ENCODE measurements around the gene PTF1A.

The PTF1A gene

DNA sequence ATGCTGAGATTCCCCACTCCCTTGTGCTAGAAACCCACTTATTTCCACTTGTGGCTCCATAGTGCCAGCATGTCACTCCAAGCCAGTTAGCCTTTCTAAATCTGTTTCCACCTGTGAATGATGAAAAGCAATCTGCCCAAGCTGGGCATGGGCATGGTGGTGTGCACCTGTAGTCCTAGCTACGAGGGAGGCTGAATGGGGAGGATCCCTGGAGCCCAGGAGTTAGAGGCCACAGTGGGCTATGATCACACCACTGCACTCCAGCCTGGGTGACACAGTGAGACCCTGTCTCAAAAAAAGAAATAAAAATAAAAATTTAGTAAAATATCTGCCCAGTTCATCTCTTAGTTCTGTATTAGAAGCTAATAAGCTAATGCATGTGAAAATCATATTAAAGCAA is 5.0 kb upstream of the PTF1A start:
- no peak for DNase-seq (ENCODE audit: low read depth)

DNA sequence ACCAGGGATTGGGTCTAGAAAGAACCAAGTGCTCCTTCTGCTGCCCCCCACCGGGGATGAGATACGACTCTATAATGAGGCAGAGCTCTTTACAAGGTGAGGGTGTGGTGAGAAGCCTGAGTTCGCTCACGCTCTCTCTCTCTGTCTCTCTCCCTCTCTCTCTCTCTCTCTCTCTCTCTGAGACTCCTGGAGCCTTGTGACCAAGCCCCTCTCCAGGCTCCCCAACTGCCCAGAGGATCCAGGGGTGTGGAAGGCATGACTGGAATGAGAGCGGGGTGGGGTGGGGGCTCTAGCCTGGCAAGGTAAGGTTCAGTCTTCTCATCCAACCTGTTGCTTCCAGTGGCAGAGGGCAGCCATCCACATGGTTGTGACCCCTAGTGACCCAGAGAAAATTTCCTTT is 3.1 kb upstream of the PTF1A start:
- no peak for DNase-seq (ENCODE audit: low read depth)

- DNase-seq (ENCODE audit: low read depth), result no peak
Measured at GRCh38 chr10:23190872-23191763, 994 bp upstream of the PTF1A start.

DNA sequence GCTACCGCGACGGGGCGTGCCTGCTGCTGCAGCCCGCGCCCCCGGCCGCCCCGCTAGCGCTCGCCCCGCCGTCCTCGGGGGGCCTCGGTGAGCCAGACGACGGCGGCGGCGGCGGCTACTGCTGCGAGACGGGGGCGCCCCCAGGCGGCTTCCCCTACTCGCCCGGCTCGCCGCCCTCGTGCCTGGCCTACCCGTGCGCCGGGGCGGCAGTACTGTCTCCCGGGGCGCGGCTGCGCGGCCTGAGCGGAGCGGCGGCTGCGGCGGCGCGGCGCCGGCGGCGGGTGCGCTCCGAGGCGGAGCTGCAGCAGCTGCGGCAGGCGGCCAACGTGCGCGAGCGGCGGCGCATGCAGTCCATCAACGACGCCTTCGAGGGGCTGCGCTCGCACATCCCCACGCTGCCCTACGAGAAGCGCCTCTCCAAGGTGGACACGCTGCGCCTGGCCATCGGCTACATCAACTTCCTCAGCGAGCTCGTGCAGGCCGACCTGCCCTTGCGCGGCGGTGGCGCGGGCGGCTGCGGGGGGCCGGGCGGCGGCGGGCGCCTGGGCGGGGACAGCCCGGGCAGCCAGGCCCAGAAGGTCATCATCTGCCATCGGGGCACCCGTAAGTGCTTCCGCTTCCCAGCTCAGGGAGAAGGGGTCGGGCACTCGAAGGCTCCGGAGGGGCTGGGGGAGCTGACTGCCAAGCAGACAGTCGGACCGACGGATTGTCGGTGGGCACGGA is 761 bp downstream of the PTF1A start:
- DNase-seq (ENCODE audit: low read depth), result no peak

DNA sequence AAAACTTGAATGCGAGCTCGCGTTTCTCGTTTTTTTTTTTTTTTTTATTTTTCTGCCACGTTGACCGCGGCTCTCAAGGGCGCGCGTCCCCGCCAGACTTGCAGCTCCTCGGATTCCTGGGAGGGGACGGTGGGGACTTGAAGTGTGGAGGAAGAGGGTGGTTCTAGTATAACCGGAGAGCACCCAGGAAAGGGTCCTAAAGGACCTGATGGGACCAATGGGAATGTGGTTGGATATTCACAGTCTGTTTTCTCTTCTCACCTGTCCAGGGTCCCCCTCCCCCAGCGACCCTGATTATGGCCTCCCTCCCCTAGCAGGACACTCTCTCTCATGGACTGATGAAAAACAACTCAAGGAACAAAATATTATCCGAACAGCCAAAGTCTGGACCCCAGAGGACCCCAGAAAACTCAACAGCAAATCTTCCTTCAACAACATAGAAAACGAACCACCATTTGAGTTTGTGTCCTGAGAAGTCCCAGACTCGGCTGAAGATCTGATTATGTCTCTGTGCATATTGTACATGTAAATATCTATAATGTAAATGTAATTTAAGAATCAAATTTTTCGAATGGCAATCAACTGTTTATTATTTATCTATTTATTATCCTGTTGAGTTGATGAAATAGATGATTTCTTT is 1.4 kb downstream of the PTF1A start:
- DNase-seq (ENCODE audit: low read depth), result no peak

DNA sequence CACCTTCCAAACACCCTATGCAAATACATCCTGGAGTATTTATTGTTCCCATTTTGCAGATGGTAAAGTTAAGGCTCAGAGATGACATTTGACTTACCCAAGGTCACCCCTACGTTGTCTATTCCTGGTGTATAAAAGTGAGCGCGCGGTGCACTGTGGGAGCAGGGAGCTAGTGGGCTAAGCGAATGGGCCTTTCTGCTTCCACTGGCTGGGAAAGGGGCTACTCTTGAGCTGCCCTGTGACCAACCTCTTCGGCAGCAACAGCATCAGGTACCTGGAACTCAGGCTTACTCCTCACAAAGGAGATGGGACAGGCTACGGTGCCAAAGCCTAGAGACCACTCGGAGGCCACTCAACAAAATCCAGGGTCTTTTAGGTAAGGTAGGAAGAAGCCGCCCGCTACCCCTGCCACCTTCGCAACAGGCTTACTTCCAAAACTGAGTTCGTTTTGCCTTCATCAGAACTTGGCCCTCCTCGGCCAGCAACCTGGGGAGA is 2.4 kb downstream of the PTF1A start:
- DNase-seq (ENCODE audit: low read depth), result no peak

DNA sequence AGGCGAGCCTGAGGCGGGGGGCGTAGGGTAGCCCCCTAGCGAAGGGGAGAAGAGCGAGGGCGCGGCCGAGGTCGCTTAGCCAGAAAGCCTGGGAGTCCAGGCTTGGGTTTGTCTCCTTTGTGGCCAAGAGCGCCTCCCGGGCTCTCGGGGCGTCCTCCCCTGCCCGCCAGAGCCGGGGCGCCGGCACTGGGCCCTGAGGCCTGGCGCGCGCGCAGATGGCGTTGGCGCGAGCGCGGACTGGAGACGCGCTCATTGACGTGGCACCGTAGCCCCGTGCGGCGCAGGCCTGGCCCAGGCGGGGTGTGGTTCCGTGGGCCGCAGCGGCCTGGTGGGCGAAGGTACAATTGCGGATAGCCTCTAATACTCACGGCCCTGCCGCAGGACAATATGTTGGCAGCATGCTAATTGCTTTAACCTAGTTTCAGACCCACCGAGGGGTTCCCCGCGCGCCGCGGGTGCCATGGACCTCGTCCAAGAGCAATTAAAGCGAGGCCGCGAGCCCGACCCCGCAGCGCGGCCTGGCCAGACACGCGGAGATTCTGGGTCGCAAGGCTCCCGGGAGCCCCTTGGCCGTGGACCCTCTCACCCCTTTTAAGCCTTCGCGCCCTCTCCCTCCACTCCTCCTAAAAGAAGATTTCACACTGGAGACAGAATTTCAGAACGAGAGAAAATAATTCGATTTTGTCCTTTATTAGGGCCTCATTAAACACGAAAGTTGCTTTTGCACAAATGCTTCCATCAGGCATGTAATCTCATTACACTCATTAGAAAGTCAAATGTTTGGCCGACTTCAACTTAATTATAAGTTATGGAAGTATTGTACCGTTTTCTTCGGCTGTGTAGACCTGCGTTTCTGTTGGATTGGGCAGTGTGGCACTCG is 3.1 kb downstream of the PTF1A start:
- no peak for DNase-seq (ENCODE audit: low read depth)

DNA sequence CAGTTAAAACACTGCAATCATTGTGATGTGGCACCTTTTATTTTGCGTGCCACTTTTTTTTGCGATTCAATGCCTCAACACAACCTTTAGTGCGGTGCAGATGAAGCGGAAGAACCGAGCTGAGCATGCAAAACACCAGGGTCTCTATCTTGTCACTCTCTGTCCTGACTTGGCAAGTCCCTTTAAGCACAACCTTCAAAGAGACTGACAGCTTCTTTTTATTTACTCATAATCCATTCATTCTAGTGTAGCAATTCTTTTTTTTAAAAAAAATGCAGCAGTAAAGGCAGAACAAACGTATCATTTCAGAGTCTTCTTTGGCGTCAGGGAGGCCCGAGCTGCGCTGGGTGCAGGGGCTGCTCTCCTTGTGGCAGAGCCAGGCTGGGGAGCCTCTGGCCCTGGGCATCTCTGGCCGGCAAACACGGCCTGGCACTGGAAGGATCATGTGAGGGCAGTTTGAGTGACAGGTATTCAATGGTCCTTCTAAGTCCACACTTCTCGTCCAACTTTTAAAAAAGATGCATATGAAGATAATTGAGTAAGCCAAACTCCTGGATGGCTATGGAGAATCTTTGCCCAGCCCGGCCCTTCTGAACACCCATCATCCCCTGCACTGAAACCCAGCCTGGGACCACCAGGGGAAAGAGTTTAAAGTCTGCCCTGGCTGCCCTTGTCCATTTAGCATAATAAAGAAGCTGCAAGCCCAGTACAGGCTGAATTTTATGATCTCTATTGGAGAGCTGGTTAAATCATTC is 3.9 kb downstream of the PTF1A start:
- no peak for DNase-seq (ENCODE audit: low read depth)

- DNase-seq (ENCODE audit: low read depth), result no peak
Measured at GRCh38 chr10:23196915-23197314, 4.8 kb downstream of the PTF1A start.

DNA sequence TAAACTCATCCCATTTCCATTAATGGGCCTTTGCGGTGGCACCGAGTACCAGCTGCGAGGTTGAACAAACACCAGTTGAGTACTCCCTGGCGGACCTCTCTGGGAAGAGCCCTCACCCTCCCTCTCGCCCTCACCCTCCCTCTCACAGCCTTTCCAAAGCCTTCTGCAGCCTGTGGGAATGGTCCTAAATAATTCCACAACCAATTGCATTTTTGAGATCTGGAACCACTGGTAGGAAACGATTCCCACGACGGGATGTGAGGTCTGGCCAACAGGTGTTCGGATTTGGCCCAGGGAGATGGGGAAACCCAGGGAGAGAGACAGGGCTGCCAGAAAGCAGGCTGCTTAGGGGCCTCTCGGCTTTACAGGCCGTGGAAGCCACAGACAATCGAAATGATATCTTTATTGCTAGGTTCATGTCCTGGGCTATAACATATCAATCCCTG is 5.3 kb downstream of the PTF1A start:
- DNase-seq (ENCODE audit: low read depth), result no peak

- no peak for DNase-seq (ENCODE audit: low read depth)
Measured at GRCh38 chr10:23198610-23198939, 6.5 kb downstream of the PTF1A start.

DNA sequence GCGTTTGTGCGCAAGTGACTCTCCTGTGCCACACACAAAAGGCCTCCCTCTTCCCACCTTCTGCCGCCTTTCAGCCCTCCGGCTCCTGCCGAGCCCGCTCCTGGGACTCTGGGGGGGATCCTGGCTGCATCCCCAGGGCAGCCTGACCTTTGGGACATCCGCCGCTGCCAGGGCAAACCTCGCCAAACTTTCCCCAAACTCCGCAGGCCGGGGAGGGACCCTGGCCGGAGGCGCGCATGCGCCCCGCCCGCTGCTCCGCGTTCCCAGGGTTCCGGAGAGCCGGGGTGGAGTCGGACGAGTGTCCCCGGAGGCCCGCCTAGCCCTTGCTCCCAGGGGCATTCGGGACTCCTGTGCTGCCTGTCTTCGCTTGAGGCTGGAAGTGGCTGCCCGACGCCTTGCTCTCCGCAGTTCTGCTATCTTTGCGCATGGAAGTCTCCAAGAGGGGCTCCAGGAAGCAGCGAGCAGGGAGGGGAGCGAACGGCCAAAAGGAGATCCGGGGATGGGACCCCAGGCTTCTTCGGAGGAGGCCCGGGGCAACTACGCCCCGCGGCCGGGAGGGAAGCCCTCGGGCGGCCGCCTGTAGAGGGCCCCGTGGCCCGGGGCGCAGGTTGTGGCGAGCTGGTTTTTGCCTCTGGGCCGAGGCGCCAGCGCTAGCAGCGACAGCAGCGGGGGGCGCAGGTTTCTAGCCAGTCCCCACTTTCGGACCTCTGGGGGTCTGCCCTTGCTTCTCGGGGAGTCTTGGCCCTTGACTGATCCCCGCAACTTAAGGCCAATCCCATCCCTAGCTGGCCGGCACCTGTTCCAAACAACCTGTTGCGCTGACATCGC is 7.0 kb downstream of the PTF1A start:
- DNase-seq (ENCODE audit: low read depth), result no peak

- DNase-seq (ENCODE audit: low read depth), result no peak
Measured at GRCh38 chr10:23199768-23200511, 7.8 kb downstream of the PTF1A start.

- no peak for DNase-seq (ENCODE audit: low read depth)
Measured at GRCh38 chr10:23200586-23200985, 8.5 kb downstream of the PTF1A start.

GRCh38 chr10:23200997-23201652 is 9.0 kb downstream of the PTF1A start:
- DNase-seq (ENCODE audit: low read depth), result no peak

- no peak for DNase-seq (ENCODE audit: low read depth)
Measured at GRCh38 chr10:23201837-23202236, 9.7 kb downstream of the PTF1A start.

DNA sequence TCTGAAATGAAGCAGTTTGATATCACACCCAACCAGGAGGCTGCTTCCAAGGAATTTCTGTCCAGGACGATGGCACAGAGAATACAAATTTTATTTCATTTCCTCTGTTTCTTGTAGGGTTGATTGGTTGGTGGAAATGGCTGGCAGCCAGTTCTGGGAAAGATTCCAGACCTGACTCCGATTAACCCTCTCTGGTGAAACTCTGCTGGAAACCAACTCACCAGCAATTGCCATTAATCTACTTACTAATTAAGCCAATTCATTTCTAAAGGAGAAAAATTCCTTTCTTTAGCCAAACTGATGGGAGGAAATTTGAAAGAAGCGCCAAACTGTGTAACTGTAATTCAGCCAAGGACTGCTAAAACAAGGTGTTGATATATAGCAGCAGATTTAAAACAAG is 10.7 kb downstream of the PTF1A start:
- DNase-seq (ENCODE audit: low read depth), result no peak

DNA sequence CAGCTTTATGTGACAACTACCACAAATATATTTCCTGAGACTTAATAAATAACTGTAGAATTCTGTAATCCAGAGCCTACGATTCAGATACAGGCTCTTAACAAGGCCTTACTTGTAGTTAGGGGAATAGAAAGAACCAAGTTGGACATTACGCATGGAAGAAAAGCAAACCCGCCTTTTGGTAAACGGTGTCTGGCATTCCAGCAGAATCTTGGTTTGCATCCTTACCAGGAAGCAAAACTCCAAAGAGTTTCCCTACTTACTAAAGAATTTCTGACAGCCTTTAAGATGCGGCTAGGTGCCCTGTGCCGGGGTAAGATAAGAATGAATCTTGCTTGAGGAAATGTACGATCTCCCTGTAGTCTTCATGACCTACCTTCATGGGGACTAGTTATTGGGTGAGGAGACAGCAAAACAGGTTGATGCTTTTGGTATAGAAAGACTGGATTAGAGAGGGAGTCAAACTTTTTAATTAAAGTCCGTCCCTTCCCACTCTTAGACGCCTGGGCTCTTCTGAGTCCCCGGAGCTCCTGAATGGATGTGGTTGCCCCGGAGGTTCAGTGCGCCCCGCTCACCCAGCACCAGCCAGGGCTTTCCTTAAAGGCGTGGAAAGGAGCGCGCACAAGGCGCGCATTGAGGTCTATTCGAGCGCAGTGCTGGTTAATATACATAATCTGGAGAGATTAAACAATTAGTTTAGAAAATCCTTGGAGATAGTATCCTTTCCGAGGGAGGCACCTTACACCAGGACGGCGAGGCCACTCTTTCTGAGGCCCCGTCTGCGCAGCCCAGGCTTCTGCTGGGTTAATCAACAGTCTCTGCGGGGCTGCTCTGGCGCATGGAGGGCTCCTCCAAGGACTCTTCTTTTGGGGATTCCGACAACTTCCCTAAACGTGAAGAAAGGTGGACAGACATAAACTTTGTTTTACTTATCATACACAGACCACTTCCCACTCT is 11.5 kb downstream of the PTF1A start:
- DNase-seq (ENCODE audit: low read depth), result no peak

Data from activated T-cell treated with anti-CD3 and anti-CD28 coated beads for 48 hours (primary cell).